ENCODE results near the gene FLNB. TPM values are rescaled to one million over a fixed set of nuclear protein-coding genes. Genes with fewer than 3 reads are reported as not detected.

Gene FLNB, protein sequence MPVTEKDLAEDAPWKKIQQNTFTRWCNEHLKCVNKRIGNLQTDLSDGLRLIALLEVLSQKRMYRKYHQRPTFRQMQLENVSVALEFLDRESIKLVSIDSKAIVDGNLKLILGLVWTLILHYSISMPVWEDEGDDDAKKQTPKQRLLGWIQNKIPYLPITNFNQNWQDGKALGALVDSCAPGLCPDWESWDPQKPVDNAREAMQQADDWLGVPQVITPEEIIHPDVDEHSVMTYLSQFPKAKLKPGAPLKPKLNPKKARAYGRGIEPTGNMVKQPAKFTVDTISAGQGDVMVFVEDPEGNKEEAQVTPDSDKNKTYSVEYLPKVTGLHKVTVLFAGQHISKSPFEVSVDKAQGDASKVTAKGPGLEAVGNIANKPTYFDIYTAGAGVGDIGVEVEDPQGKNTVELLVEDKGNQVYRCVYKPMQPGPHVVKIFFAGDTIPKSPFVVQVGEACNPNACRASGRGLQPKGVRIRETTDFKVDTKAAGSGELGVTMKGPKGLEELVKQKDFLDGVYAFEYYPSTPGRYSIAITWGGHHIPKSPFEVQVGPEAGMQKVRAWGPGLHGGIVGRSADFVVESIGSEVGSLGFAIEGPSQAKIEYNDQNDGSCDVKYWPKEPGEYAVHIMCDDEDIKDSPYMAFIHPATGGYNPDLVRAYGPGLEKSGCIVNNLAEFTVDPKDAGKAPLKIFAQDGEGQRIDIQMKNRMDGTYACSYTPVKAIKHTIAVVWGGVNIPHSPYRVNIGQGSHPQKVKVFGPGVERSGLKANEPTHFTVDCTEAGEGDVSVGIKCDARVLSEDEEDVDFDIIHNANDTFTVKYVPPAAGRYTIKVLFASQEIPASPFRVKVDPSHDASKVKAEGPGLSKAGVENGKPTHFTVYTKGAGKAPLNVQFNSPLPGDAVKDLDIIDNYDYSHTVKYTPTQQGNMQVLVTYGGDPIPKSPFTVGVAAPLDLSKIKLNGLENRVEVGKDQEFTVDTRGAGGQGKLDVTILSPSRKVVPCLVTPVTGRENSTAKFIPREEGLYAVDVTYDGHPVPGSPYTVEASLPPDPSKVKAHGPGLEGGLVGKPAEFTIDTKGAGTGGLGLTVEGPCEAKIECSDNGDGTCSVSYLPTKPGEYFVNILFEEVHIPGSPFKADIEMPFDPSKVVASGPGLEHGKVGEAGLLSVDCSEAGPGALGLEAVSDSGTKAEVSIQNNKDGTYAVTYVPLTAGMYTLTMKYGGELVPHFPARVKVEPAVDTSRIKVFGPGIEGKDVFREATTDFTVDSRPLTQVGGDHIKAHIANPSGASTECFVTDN (N-terminal part only)
- 75.4 TPM for total RNA-seq (ENCODE audit: unreplicated experiment)
- long read RNA-seq, partial matches to known transcripts = 2 of 3 reads
- long read RNA-seq, other reads (novel, unspliced or antisense) = 1 of 3 reads

DNA sequence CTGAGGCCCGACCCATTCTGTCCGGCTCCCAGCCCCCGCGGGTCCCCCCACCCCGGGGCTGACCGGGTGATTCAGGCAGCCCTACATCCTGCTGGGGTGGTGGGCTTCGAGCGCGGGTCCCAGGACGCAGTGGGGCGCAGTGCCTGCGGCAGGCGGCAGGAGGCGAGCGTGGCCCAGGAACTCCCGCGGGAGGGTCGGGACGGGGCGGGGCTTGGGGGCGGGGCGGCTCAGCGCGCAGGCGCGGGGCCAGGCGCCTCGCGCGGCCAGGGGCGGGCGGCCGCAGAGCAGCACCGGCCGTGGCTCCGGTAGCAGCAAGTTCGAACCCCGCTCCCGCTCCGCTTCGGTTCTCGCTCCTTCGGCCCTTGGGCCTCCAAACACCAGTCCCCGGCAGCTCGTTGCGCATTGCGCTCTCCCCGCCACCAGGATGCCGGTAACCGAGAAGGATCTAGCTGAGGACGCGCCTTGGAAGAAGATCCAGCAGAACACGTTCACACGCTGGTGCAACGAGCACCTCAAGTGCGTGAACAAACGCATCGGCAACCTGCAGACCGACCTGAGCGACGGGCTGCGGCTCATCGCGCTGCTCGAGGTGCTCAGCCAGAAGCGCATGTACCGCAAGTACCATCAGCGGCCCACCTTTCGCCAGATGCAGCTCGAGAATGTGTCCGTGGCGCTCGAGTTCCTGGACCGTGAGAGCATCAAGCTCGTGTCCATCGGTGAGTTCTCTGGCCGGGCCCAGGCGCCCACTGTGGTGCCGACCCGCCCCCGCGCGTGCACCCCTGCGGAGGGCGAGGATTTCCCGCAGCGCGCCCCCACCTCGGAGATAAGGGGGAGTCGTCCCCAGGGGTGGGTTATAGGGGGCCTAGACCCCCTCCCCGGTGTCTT, at the start of gene FLNB:
TSS of gene FLNB (plus strand) at position 282 of the 885 bp plus-strand sequence. CDS start at position 425, 143 bp downstream.
- peaks cover 1% of the 10 kb centered on the region for H3K9me3 Mint-ChIP-seq (ENCODE audit: unreplicated experiment)
- H3K27ac Mint-ChIP-seq (ENCODE audit: unreplicated experiment) = peak within 1 kb of the TSS; percentile 59
- peak; percentile 87 for DNase-seq
- H3K27me3 Mint-ChIP-seq (ENCODE audit: unreplicated experiment) = peaks cover 4% of the 10 kb centered on the region
- TF ChIP-seq, protein P1, sequence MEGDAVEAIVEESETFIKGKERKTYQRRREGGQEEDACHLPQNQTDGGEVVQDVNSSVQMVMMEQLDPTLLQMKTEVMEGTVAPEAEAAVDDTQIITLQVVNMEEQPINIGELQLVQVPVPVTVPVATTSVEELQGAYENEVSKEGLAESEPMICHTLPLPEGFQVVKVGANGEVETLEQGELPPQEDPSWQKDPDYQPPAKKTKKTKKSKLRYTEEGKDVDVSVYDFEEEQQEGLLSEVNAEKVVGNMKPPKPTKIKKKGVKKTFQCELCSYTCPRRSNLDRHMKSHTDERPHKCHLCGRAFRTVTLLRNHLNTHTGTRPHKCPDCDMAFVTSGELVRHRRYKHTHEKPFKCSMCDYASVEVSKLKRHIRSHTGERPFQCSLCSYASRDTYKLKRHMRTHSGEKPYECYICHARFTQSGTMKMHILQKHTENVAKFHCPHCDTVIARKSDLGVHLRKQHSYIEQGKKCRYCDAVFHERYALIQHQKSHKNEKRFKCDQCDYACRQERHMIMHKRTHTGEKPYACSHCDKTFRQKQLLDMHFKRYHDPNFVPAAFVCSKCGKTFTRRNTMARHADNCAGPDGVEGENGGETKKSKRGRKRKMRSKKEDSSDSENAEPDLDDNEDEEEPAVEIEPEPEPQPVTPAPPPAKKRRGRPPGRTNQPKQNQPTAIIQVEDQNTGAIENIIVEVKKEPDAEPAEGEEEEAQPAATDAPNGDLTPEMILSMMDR (IDR thresholded peaks at IDR 0.05; ENCODE audit: partially characterized antibody, unreplicated experiment) = peak; percentile 70
- peaks cover 9% of the 10 kb centered on the region for H3K4me1 Mint-ChIP-seq (ENCODE audit: low read depth, unreplicated experiment)
- peak within 1 kb of the TSS; percentile 91 for H3K4me3 Mint-ChIP-seq (ENCODE audit: unreplicated experiment)
- no peaks in the 10 kb centered on the region for H3K36me3 Mint-ChIP-seq (ENCODE audit: unreplicated experiment)

DNA sequence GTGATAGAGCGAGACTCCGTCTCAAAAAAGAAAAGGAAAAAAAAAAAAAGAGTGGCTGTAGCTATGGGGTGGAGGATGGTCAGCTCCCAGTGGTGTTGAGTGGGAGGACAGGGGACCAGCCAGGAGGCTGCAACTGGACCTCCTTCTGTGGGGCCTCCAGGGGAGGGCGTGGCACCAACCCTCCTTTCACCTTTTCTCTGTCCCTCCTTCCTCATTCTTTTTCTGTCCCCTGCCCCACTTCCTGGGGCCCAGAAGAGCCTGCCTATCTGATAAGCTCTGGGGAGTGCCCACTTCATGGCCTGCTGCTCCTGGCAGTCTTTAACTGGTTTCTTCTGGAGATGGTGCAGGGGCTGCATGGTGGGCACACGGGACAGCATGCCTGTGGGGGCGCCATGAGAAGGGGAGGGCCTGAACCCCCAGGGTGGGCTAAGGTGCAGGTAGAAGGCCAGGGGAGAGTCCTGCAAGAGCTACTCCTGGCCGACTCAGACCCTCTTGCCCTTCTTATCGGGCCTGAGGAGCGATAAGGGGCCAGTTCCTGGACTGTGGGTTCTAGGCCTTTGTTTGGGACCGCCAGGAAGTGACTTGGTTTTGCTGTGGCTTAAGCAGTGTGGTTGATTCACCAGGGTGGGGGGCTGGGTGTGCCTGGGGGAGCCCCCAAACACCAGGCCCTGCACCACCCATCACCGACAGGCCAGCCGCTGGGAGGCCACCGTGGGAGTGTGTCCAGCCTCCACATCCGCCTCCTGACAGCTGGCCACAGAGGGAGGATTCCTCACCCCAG, 49.4 kb upstream of the FLNB start:
- no peak overlapping the region for H3K27ac Mint-ChIP-seq (ENCODE audit: unreplicated experiment)
- no peaks in the 10 kb centered on the region for H3K9me3 Mint-ChIP-seq (ENCODE audit: unreplicated experiment)
- no peak overlapping the region for H3K4me3 Mint-ChIP-seq (ENCODE audit: unreplicated experiment)

GRCh38 chr3:57959423-57960173, 48.6 kb upstream of the FLNB start:
- TF ChIP-seq, protein P1 (IDR thresholded peaks at IDR 0.05; ENCODE audit: partially characterized antibody, unreplicated experiment) = no peak
- Mint-ChIP-seq H3K4me1 (ENCODE audit: low read depth, unreplicated experiment) (no peaks in the 10 kb centered on the region), H3K9me3 (ENCODE audit: unreplicated experiment) (no peaks in the 10 kb centered on the region), H3K27me3 (ENCODE audit: unreplicated experiment) (peaks cover 2% of the 10 kb centered on the region), H3K27ac (ENCODE audit: unreplicated experiment) (no peak overlapping the region), H3K36me3 (ENCODE audit: unreplicated experiment) (no peaks in the 10 kb centered on the region), H3K4me3 (ENCODE audit: unreplicated experiment) (no peak overlapping the region)
- DNase-seq = no peak

More for the DNA sequence above, 49.4 kb upstream of the FLNB start:
- Mint-ChIP-seq H3K27me3 (ENCODE audit: unreplicated experiment) (peaks cover 5% of the 10 kb centered on the region), H3K36me3 (ENCODE audit: unreplicated experiment) (no peaks in the 10 kb centered on the region), H3K4me1 (ENCODE audit: low read depth, unreplicated experiment) (no peaks in the 10 kb centered on the region)
- TF ChIP-seq, protein P1 (IDR thresholded peaks at IDR 0.05; ENCODE audit: partially characterized antibody, unreplicated experiment) = no peak
- DNase-seq = no peak
